Ovary (tissue), 3 donors: ENCODE measurements around the gene SEMA4B.

ENCODE experiments used
- EP300 ChIP-seq: sonication (generic); formaldehyde crosslinking; IDR thresholded peaks from one replicate; pipeline ENCODE4 v1.6.1; 2017; ENCODE audit warnings: antibody characterized with exemption
- TF ChIP-seq, protein P1 (sequence below), 3 donors: fragments of 450-650 bp in 2 of 3; fragments of 200-600 bp in 1 of 3; IDR thresholded peaks; one replicate each; pipeline versions ENCODE4 v1.5.1 to v1.8.0; 2016 to 2022; ENCODE audit warnings: antibody characterized with exemption in 3 of 3, mild to moderate bottlenecking in 1 of 3
- donor health status: DM: no; HTN: no; CAD: no.

- TF ChIP-seq, protein P1, sequence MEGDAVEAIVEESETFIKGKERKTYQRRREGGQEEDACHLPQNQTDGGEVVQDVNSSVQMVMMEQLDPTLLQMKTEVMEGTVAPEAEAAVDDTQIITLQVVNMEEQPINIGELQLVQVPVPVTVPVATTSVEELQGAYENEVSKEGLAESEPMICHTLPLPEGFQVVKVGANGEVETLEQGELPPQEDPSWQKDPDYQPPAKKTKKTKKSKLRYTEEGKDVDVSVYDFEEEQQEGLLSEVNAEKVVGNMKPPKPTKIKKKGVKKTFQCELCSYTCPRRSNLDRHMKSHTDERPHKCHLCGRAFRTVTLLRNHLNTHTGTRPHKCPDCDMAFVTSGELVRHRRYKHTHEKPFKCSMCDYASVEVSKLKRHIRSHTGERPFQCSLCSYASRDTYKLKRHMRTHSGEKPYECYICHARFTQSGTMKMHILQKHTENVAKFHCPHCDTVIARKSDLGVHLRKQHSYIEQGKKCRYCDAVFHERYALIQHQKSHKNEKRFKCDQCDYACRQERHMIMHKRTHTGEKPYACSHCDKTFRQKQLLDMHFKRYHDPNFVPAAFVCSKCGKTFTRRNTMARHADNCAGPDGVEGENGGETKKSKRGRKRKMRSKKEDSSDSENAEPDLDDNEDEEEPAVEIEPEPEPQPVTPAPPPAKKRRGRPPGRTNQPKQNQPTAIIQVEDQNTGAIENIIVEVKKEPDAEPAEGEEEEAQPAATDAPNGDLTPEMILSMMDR (IDR thresholded peaks at IDR 0.05), result no peak
- no peak for TF ChIP-seq EP300
Observed at GRCh38 chr15:90257776-90258175, 56.6 kb downstream of the SEMA4B start.
